ENCODE measurements around the gene ECM2.
A peak's percentile ranks its signal among the peaks of the same experiment; 100 is the strongest.

Gene ECM2

GRCh38 chr9:92527832-92528521 lies 7.8 kb downstream of the ECM2 start:
- no peak for DNase-seq (ENCODE audit: low spot score)

- DNase-seq (ENCODE audit: low spot score) = no peak
Measured at GRCh38 chr9:92527291-92527828, 8.4 kb downstream of the ECM2 start.

GRCh38 chr9:92525306-92525705 lies 10.5 kb downstream of the ECM2 start:
- no peak for DNase-seq (ENCODE audit: low spot score)

- no peak for DNase-seq (ENCODE audit: low spot score)
Measured at GRCh38 chr9:92524881-92525280, 10.9 kb downstream of the ECM2 start.

- no peak for DNase-seq (ENCODE audit: low spot score)
Measured at GRCh38 chr9:92522983-92523970, 12.5 kb downstream of the ECM2 start.

GRCh38 chr9:92520837-92521236 lies 15.0 kb downstream of the ECM2 start:
- DNase-seq (ENCODE audit: low spot score) = no peak

GRCh38 chr9:92518199-92518598 lies 17.6 kb downstream of the ECM2 start:
- DNase-seq (ENCODE audit: low spot score) = no peak

GRCh38 chr9:92517046-92517445 lies 18.7 kb downstream of the ECM2 start:
- no peak for DNase-seq (ENCODE audit: low spot score)

- DNase-seq (ENCODE audit: low spot score) = no peak
Measured at GRCh38 chr9:92516521-92516920, 19.3 kb downstream of the ECM2 start.

- DNase-seq (ENCODE audit: low spot score) = no peak
Measured at GRCh38 chr9:92514635-92515034, 21.2 kb downstream of the ECM2 start.

- DNase-seq (ENCODE audit: low spot score) = no peak
Measured at GRCh38 chr9:92513349-92513748, 22.4 kb downstream of the ECM2 start.

GRCh38 chr9:92512622-92513021 lies 23.2 kb downstream of the ECM2 start:
- no peak for DNase-seq (ENCODE audit: low spot score)

GRCh38 chr9:92510747-92511146 lies 25.0 kb downstream of the ECM2 start:
- DNase-seq (ENCODE audit: low spot score) = no peak

GRCh38 chr9:92509050-92509449 lies 26.7 kb downstream of the ECM2 start:
- no peak for DNase-seq (ENCODE audit: low spot score)

GRCh38 chr9:92508018-92508820 lies 27.6 kb downstream of the ECM2 start:
- no peak for DNase-seq (ENCODE audit: low spot score)

GRCh38 chr9:92507496-92507895 lies 28.3 kb downstream of the ECM2 start:
- no peak for DNase-seq (ENCODE audit: low spot score)

GRCh38 chr9:92507005-92507404 lies 28.8 kb downstream of the ECM2 start:
- DNase-seq (ENCODE audit: low spot score) = no peak

- no peak for DNase-seq (ENCODE audit: low spot score)
Measured at GRCh38 chr9:92506184-92506857, 29.5 kb downstream of the ECM2 start.

- no peak for DNase-seq (ENCODE audit: low spot score)
Measured at GRCh38 chr9:92504881-92505280, 30.9 kb downstream of the ECM2 start.

GRCh38 chr9:92503156-92503555 lies 32.6 kb downstream of the ECM2 start:
- DNase-seq (ENCODE audit: low spot score) = no peak

GRCh38 chr9:92501671-92502393 lies 34.0 kb downstream of the ECM2 start:
- DNase-seq (ENCODE audit: low spot score) = peak; percentile 56

All from NAMALWA (cell line).